Amniotic epithelial cell (primary cell): ENCODE results near the gene SLC25A18.
A peak's percentile ranks its signal among the peaks of the same experiment; 100 is the strongest.
"Not testable (repeated sequence)": the region's sequence is repeated elsewhere in the genome, so short reads cannot be mapped to it uniquely, and the experiment has no call there.

Source experiments
- DNase-seq: peaks from one replicate; pipeline ENCODE4 v3.0.0-alpha.2; 2010; ENCODE audit warnings: low read depth

The SLC25A18 gene

GRCh38 chr22:17562906-17563870, at the start of gene SLC25A18:
Gene SLC25A18, plus strand, starts transcription at chr22:17563498. Its CDS starts 16,447 bp downstream, at chr22:17579945.
- peak; percentile 28 for DNase-seq

GRCh38 chr22:17513612-17514011, 49.7 kb upstream of the SLC25A18 start:
- DNase-seq = no peak

GRCh38 chr22:17514084-17514483, 49.2 kb upstream of the SLC25A18 start:
- DNase-seq = no peak

- no peak for DNase-seq
These were observed 44.9 kb upstream of the SLC25A18 start for GRCh38 chr22:17518406-17518805.

GRCh38 chr22:17521971-17522370, 41.3 kb upstream of the SLC25A18 start:
- not testable (repeated sequence) for DNase-seq

- DNase-seq = no peak
These were observed 39.4 kb upstream of the SLC25A18 start for GRCh38 chr22:17523925-17524324.

GRCh38 chr22:17536269-17536668, 27.0 kb upstream of the SLC25A18 start:
- DNase-seq = no peak

GRCh38 chr22:17537155-17537554, 26.1 kb upstream of the SLC25A18 start:
- no peak for DNase-seq

GRCh38 chr22:17540481-17540880, 22.8 kb upstream of the SLC25A18 start:
- no peak for DNase-seq

- DNase-seq = no peak
These were observed 21.8 kb upstream of the SLC25A18 start for GRCh38 chr22:17541476-17541875.

GRCh38 chr22:17542452-17542851, 20.8 kb upstream of the SLC25A18 start:
- DNase-seq = no peak

GRCh38 chr22:17548010-17548755, 15.1 kb upstream of the SLC25A18 start:
- no peak for DNase-seq

- no peak for DNase-seq
These were observed 14.6 kb upstream of the SLC25A18 start for GRCh38 chr22:17548756-17549035.

- no peak for DNase-seq
These were observed 14.1 kb upstream of the SLC25A18 start for GRCh38 chr22:17549183-17549582.

GRCh38 chr22:17549655-17550054, 13.6 kb upstream of the SLC25A18 start:
- no peak for DNase-seq

GRCh38 chr22:17552737-17553136, 10.6 kb upstream of the SLC25A18 start:
- DNase-seq = no peak

- no peak for DNase-seq
These were observed 8.5 kb upstream of the SLC25A18 start for GRCh38 chr22:17554814-17555213.

- DNase-seq = no peak
These were observed 4.1 kb upstream of the SLC25A18 start for GRCh38 chr22:17559188-17559587.

GRCh38 chr22:17563936-17564391, 666 bp downstream of the SLC25A18 start:
- peak; percentile 42 for DNase-seq

- not testable (repeated sequence) for DNase-seq
These were observed 2.9 kb downstream of the SLC25A18 start for GRCh38 chr22:17566016-17566687.

- DNase-seq = no peak
These were observed 3.5 kb downstream of the SLC25A18 start for GRCh38 chr22:17566776-17567175.

GRCh38 chr22:17569971-17570511, 6.7 kb downstream of the SLC25A18 start:
- peak; percentile 21 for DNase-seq
